CD4-positive, alpha-beta T cell (primary cell): ENCODE measurements around the gene SHANK1. TPM values are rescaled to one million over a fixed set of nuclear protein-coding genes. Genes with fewer than 3 reads are reported as not detected.

Experiments
- ATAC-seq: fragments of 200-7000 bp; cut with Tn5 transposase; one replicate; pipeline ENCODE4 v1.10.0; 2022; ENCODE audit warnings: mild to moderate bottlenecking; ENCODE audit not compliant: poor library complexity
- CTCF ChIA-PET: fragments of 350-600 bp; sonication (Branson Sonifier 250); formaldehyde crosslinking; loops from one replicate; lab custom pipeline; 2021; ENCODE audit warnings: antibody characterized with exemption, inconsistent platforms; lab: Charles Lee
- POLR2A ChIA-PET: fragments of 350-600 bp; sonication (Branson Sonifier 250); formaldehyde crosslinking; loops from one replicate; lab custom pipeline; 2021; ENCODE audit warnings: antibody characterized with exemption, inconsistent platforms; lab: Charles Lee
- DNase-seq, 14 experiments: peaks; one replicate each; pipeline ENCODE4 v3.0.0-alpha.2; 2013 to 2020; ENCODE audit warnings: mixed read lengths in 2 of 14
- H3K27ac ChIP-seq, 2 donors: one replicate each; pipeline versions ENCODE4 v1.5.1 to v1.7.0; 2013; ENCODE audit warnings: low read length in 2 of 2, low read depth in 1 of 2, mild to moderate bottlenecking in 1 of 2
- H3K27me3 ChIP-seq, 2 experiments: 1 replicate in 1 of 2; 2 replicates in 1 of 2; pipeline versions ENCODE4 v1.6.1 to v1.7.0; 2013; ENCODE audit warnings: low read length in 2 of 2, control low read depth in 1 of 2, mild to moderate bottlenecking in 1 of 2, moderate library complexity in 1 of 2; ENCODE audit not compliant: insufficient read depth in 2 of 2, control insufficient read depth in 1 of 2
- H3K36me3 ChIP-seq: one replicate; pipeline ENCODE4 v1.6.1; 2013; ENCODE audit warnings: low read length, control low read depth; ENCODE audit not compliant: insufficient read depth
- H3K4me1 ChIP-seq: one replicate; pipeline ENCODE4 v1.6.1; 2013; ENCODE audit warnings: low read length, control low read depth; ENCODE audit not compliant: insufficient read depth
- H3K4me3 ChIP-seq: one replicate; pipeline ENCODE4 v1.5.1; 2013; ENCODE audit warnings: mild to moderate bottlenecking, low read length, moderate library complexity
- H3K9me3 ChIP-seq, 2 experiments: 1 replicate in 1 of 2; 2 replicates in 1 of 2; pipeline versions ENCODE4 v1.6.1 to v1.7.0; 2013; ENCODE audit warnings: low read length in 2 of 2, mild to moderate bottlenecking in 2 of 2, control low read depth in 1 of 2, moderate library complexity in 1 of 2; ENCODE audit not compliant: control insufficient read depth in 1 of 2, insufficient read depth in 1 of 2
- H3K27ac Mint-ChIP-seq: one replicate; pipeline ENCODE4 v1.8.0; 2020; ENCODE audit warnings: mixed read lengths
- H3K27me3 Mint-ChIP-seq: one replicate; pipeline ENCODE4 v1.8.0; 2021; ENCODE audit warnings: mixed read lengths
- H3K36me3 Mint-ChIP-seq: one replicate; pipeline ENCODE4 v1.8.0; 2021; ENCODE audit warnings: low read depth, mixed read lengths
- H3K4me1 Mint-ChIP-seq: one replicate; pipeline ENCODE4 v1.8.0; 2021; ENCODE audit warnings: low read depth, mixed read lengths
- H3K4me3 Mint-ChIP-seq: one replicate; pipeline ENCODE4 v1.8.0; 2020; ENCODE audit warnings: mild to moderate bottlenecking, mixed read lengths
- H3K9me3 Mint-ChIP-seq: one replicate; pipeline ENCODE4 v1.8.0; 2020; ENCODE audit warnings: mixed read lengths
- CTCF ChIP-seq: fragments of 200-600 bp; IDR thresholded peaks from one replicate; pipeline ENCODE4 v1.8.0; 2022; ENCODE audit warnings: antibody characterized with exemption, mild to moderate bottlenecking
- intact Hi-C, 2 experiments: fragments of 100-400 bp; cut with DNase I in 1 of 2; cut with micrococcal nuclease in 1 of 2; formaldehyde crosslinking; loops; one replicate each; pipeline versions ENCODE4 v1.15.1 to v1.9.0; 2023 to 2025; cut with DNase I, micrococcal nuclease
- total RNA-seq, 174 experiments: library from RNA in 2 of 174; stranded (reverse) in 2 of 174; gene quantifications; one replicate each; pipeline ENCODE4 v1.2.3 and lab custom pipeline; 2021 to 2026

SHANK1 gene
- total RNA-seq, 2 experiments from 2014 or later = not detected

DNA sequence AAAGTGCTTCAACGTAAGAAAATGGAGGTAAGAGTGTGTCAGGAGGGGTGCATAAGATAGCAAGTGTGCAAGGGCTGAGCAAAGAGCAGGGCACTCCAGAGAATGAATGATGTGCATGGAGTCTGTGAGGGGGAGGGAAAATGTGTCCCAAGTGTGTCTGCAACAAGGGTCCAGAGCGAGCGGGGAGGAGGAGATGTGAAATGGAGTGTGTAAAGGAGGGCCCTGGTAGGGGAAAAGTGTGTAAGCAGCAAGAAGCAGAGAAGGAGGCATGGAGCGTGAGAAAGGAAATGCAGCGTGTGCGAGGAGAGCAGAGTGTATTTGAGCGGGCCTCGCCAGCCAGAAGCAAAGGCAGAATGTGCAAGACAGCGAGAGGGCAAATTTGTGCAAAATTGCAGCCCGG is 58.6 kb downstream of the SHANK1 start:
- TF ChIP-seq CTCF = no peak
- Mint-ChIP-seq H3K27me3 (peaks cover 74% of the 10 kb centered on the region), H3K4me1 (peaks cover 17% of the 10 kb centered on the region), H3K36me3 (no peaks in the 10 kb centered on the region), H3K27ac (no peak overlapping the region), H3K4me3 (peak overlapping the region; percentile 6), H3K9me3 (peaks cover 3% of the 10 kb centered on the region)
- Histone ChIP-seq H3K27me3 (peaks cover 32 to 74% of the 10 kb centered on the region in 2 experiments), H3K9me3 (peaks cover 0 to 53% of the 10 kb centered on the region in 2 experiments), H3K4me1 (peaks cover 17% of the 10 kb centered on the region), H3K27ac (no peak overlapping the region), H3K4me3 (no peak overlapping the region), H3K36me3 (no peaks in the 10 kb centered on the region)
- no peak for DNase-seq
- ChIA-PET CTCF (no interaction called here), POLR2A (no interaction called here)
- no peak for ATAC-seq
- intact Hi-C loops = no loop called here

- peaks cover 3% of the 10 kb centered on the region for H3K9me3 Mint-ChIP-seq
- peaks cover 16% of the 10 kb centered on the region for H3K4me1 ChIP-seq
- H3K36me3 ChIP-seq = no peaks in the 10 kb centered on the region
- peaks cover 37 to 75% of the 10 kb centered on the region in 2 experiments for H3K27me3 ChIP-seq
- H3K9me3 ChIP-seq = peaks cover 3 to 60% of the 10 kb centered on the region in 2 experiments
- H3K27me3 Mint-ChIP-seq = peaks cover 81% of the 10 kb centered on the region
- no peak for ATAC-seq
- peak overlapping the region; percentile 51 for H3K4me3 Mint-ChIP-seq
- no peak overlapping the region for H3K4me3 ChIP-seq
- H3K4me1 Mint-ChIP-seq = peaks cover 17% of the 10 kb centered on the region
- CTCF ChIA-PET = no interaction called here
- no peak overlapping the region for H3K27ac Mint-ChIP-seq
- TF ChIP-seq CTCF = no peak
- intact Hi-C loops = no loop called here
- no peak overlapping the region for H3K27ac ChIP-seq
- POLR2A ChIA-PET = no interaction called here
- no peak for DNase-seq
- H3K36me3 Mint-ChIP-seq = no peaks in the 10 kb centered on the region
Observed at GRCh38 chr19:50660088-50660366, 59.6 kb downstream of the SHANK1 start.

- peaks cover 17% of the 10 kb centered on the region for H3K4me1 Mint-ChIP-seq
- TF ChIP-seq CTCF = no peak
- peaks cover 16% of the 10 kb centered on the region for H3K4me1 ChIP-seq
- intact Hi-C loops = no loop called here
- H3K27me3 Mint-ChIP-seq = peaks cover 83% of the 10 kb centered on the region
- H3K4me3 ChIP-seq = no peak overlapping the region
- H3K9me3 Mint-ChIP-seq = peaks cover 7% of the 10 kb centered on the region
- H3K27ac ChIP-seq = no peak overlapping the region
- DNase-seq = no peak
- no peak for ATAC-seq
- H3K36me3 ChIP-seq = no peaks in the 10 kb centered on the region
- H3K27me3 ChIP-seq = peaks cover 42 to 75% of the 10 kb centered on the region in 2 experiments
- ChIA-PET CTCF (no interaction called here), POLR2A (no interaction called here)
- no peak overlapping the region for H3K27ac Mint-ChIP-seq
- H3K4me3 Mint-ChIP-seq = peak overlapping the region; percentile 20
- peaks cover 8 to 57% of the 10 kb centered on the region in 2 experiments for H3K9me3 ChIP-seq
- no peaks in the 10 kb centered on the region for H3K36me3 Mint-ChIP-seq
Observed at GRCh38 chr19:50659318-50660087, 60.1 kb downstream of the SHANK1 start.
